NB4 (cell line): Measurements from ENCODE around the gene ADGRG1.

Experiments
- DNase-seq: peaks from one replicate; pipeline ENCODE4 v3.0.0; 2010; ENCODE audit warnings: low read depth
- H3K4me3 ChIP-seq: one replicate; pipeline ENCODE4 v1.5.1; 2011; ENCODE audit warnings: mild to moderate bottlenecking, low read depth, low read length, moderate library complexity
- CTCF ChIP-seq: IDR thresholded peaks from one replicate; pipeline ENCODE4 v1.5.1; 2012; ENCODE audit warnings: low read depth, low read length
- MAX ChIP-seq: IDR thresholded peaks from 2 replicates; pipeline ENCODE4 v1.6.1; 2011; ENCODE audit warnings: low read depth, low read length
- MYC ChIP-seq: IDR thresholded peaks from 2 replicates; pipeline ENCODE4 v1.6.1; 2011; ENCODE audit warnings: low read depth, low read length
- POLR2A ChIP-seq: IDR thresholded peaks from 2 replicates; pipeline ENCODE4 v1.6.1; 2011; ENCODE audit warnings: mild to moderate bottlenecking; ENCODE audit not compliant: insufficient read length; ENCODE audit errors: extremely low read depth

Gene ADGRG1

GRCh38 chr16:57611706-57612105 is 16.7 kb upstream of the ADGRG1 start:
- TF ChIP-seq MAX (no peak), POLR2A (no peak), CTCF (no peak), MYC (no peak)
- no peak overlapping the region for H3K4me3 ChIP-seq
- no peak for DNase-seq

GRCh38 chr16:57612494-57612893 is 15.9 kb upstream of the ADGRG1 start:
- TF ChIP-seq MYC, result no peak
- no peak for TF ChIP-seq MAX
- TF ChIP-seq CTCF, result no peak
- no peak for TF ChIP-seq POLR2A
- no peak overlapping the region for H3K4me3 ChIP-seq
- no peak for DNase-seq

- TF ChIP-seq CTCF (no peak), MAX (no peak), POLR2A (no peak), MYC (no peak)
- no peak for DNase-seq
- H3K4me3 ChIP-seq, result no peak overlapping the region
These were observed 14.9 kb upstream of the ADGRG1 start for GRCh38 chr16:57613514-57613913.

- no peak for DNase-seq
- no peak overlapping the region for H3K4me3 ChIP-seq
- TF ChIP-seq MAX (no peak), MYC (no peak), POLR2A (no peak), CTCF (no peak)
These were observed 13.9 kb upstream of the ADGRG1 start for GRCh38 chr16:57614536-57614935.

- no peak for DNase-seq
- TF ChIP-seq MYC (no peak), MAX (no peak), POLR2A (no peak), CTCF (no peak)
- no peak overlapping the region for H3K4me3 ChIP-seq
These were observed 13.5 kb upstream of the ADGRG1 start for GRCh38 chr16:57614944-57615343.

- DNase-seq, result no peak
- TF ChIP-seq CTCF (no peak), MAX (no peak), POLR2A (no peak), MYC (no peak)
- H3K4me3 ChIP-seq, result no peak overlapping the region
These were observed 12.6 kb upstream of the ADGRG1 start for GRCh38 chr16:57615813-57616212.
